OCI-LY7 (cell line): Measurements from ENCODE around the gene POPDC3. TPM values are rescaled to one million over a fixed set of nuclear protein-coding genes. Genes with fewer than 3 reads are reported as not detected.

Experiments
- BruUV-seq: library from RNA; stranded (reverse); fragments of 400-500 nt; replicated peaks from 2 replicates; lab custom pipeline; 2021; lab: Mats Ljungman, UMichigan
- CTCF ChIA-PET: fragments of 300-600 bp; sonication (Branson Sonifier 250); formaldehyde crosslinking; loops from one replicate; lab custom pipeline; 2022; ENCODE audit warnings: antibody characterized with exemption; ENCODE audit not compliant: unreplicated experiment; lab: Charles Lee
- POLR2A ChIA-PET: fragments of 300-600 bp; sonication (Branson Sonifier 250); formaldehyde crosslinking; loops from one replicate; lab custom pipeline; 2022; ENCODE audit warnings: antibody characterized with exemption; lab: Charles Lee
- DNase-seq: peaks from one replicate; pipeline ENCODE4 v3.0.0-alpha.2; 2015; ENCODE audit warnings: low spot score
- H2AFZ ChIP-seq: fragments of 200-600 bp; sonication (generic), shearing (Covaris generic); 2 replicates; pipeline ENCODE4 v1.6.1; 2014; ENCODE audit warnings: mild to moderate bottlenecking, antibody characterized with exemption, low read length, moderate library complexity
- H3K27ac ChIP-seq: fragments of 200-600 bp; sonication (generic); 2 replicates; pipeline ENCODE4 v1.5.1; 2014; ENCODE audit warnings: mixed run types, low read depth, mild to moderate bottlenecking, moderate library complexity, low read length, inconsistent platforms; ENCODE audit not compliant: poor library complexity, severe bottlenecking
- H3K36me3 ChIP-seq: fragments of 200-600 bp; sonication (generic); 2 replicates; pipeline ENCODE4 v1.6.1; 2014; ENCODE audit warnings: mild to moderate bottlenecking, antibody characterized with exemption, low read length, moderate library complexity, mixed read lengths; ENCODE audit not compliant: insufficient read depth
- H3K4me1 ChIP-seq: fragments of 200-600 bp; sonication (generic); 2 replicates; pipeline ENCODE4 v1.5.1; 2014; ENCODE audit warnings: mild to moderate bottlenecking, low read length; ENCODE audit not compliant: insufficient read depth, poor library complexity, severe bottlenecking
- H3K4me2 ChIP-seq: fragments of 200-600 bp; sonication (generic); 2 replicates; pipeline ENCODE4 v1.6.1; 2014; ENCODE audit warnings: mild to moderate bottlenecking, low read length
- H3K4me3 ChIP-seq: fragments of 200-600 bp; sonication (generic); 2 replicates; pipeline ENCODE4 v1.5.1; 2014; ENCODE audit warnings: mild to moderate bottlenecking, low read depth, low read length; ENCODE audit not compliant: poor library complexity, severe bottlenecking
- H3K79me2 ChIP-seq: fragments of 200-600 bp; sonication (generic); 2 replicates; pipeline ENCODE4 v1.6.1; 2016; ENCODE audit warnings: low read depth, mild to moderate bottlenecking, low read length, moderate library complexity, mixed read lengths; ENCODE audit not compliant: insufficient read depth
- H3K9me2 ChIP-seq: fragments of 200-600 bp; sonication (generic); 2 replicates; pipeline ENCODE4 v1.6.1; 2016; ENCODE audit warnings: mild to moderate bottlenecking, low read length, mixed read lengths; ENCODE audit not compliant: insufficient read depth
- H3K9me3 ChIP-seq: fragments of 200-600 bp; sonication (generic); 2 replicates; pipeline ENCODE4 v1.6.1; 2014; ENCODE audit warnings: mild to moderate bottlenecking, mixed run types, low read length, mixed read lengths
- H4K20me1 ChIP-seq: fragments of 200-600 bp; sonication (generic); 2 replicates; pipeline ENCODE4 v1.6.1; 2014; ENCODE audit warnings: mild to moderate bottlenecking, antibody characterized with exemption, low read length, moderate library complexity, mixed read lengths; ENCODE audit not compliant: insufficient read depth
- EZH2phosphoT487 ChIP-seq: fragments of 200-600 bp; sonication (generic); IDR thresholded peaks from 2 replicates; pipeline ENCODE4 v1.6.1; 2018; ENCODE audit warnings: low read depth, borderline replicate concordance, mild to moderate bottlenecking, mixed run types, antibody characterized with exemption, low read length, moderate library complexity, mixed read lengths
- intact Hi-C: fragments of 100-400 bp; cut with micrococcal nuclease; formaldehyde crosslinking; loops from one replicate; pipeline ENCODE4 v1.10.0; 2022; ENCODE audit not compliant: unreplicated experiment
- total RNA-seq, 2 experiments: library from RNA; depleted of rRNA in 1 of 2; stranded (reverse); fragments of >200 nt in 1 of 2; shearing (Covaris generic) in 1 of 2; gene quantifications; 2 replicates each; pipeline ENCODE4 v1.2.3, GENCODE V29; 2014 to 2022
- TF ChIP-seq, protein P1 (sequence below): fragments of 200-600 bp; sonication (generic); conservative IDR thresholded peaks from 2 replicates; pipeline ENCODE4 v1.5.1; 2014; ENCODE audit warnings: mild to moderate bottlenecking, antibody characterized with exemption, low read length, moderate library complexity, mixed read lengths

The POPDC3 gene
- total RNA-seq, 2 experiments from 2014 or later, result not detected

DNA sequence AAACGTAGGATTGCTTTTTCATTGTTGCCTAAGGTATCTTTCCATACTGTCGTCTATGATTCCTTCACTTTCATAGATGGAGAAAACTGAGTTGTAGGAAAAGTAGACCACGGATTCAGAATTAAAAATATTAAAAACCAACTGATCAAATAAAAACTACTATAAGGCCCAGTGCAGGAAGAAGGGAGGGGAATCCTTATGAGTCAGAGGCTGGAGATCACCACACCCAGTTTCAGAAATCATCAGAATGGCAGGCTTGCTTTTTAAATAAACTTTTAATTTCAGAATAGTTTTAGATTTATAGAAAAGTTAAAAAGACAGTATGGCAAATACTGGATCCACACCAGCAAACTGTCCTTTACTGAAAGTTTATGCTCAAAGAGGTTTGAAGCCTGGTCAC is 32.0 kb upstream of the POPDC3 start:
- intact Hi-C loops, result no loop called here
- BruUV-seq, result no TSS peak
- Histone ChIP-seq H3K9me3 (no peaks in the 10 kb centered on the region), H3K9me2 (no peaks in the 10 kb centered on the region), H3K4me2 (no peak overlapping the region), H3K4me3 (no peak overlapping the region), H3K27ac (no peak overlapping the region), H3K4me1 (peaks cover 4% of the 10 kb centered on the region), H3K79me2 (no peaks in the 10 kb centered on the region), H3K36me3 (no peaks in the 10 kb centered on the region), H2AFZ (no peak overlapping the region), H4K20me1 (no peaks in the 10 kb centered on the region)
- CTCF ChIA-PET, result no interaction called here
- DNase-seq, result no peak
- TF ChIP-seq, protein P1, sequence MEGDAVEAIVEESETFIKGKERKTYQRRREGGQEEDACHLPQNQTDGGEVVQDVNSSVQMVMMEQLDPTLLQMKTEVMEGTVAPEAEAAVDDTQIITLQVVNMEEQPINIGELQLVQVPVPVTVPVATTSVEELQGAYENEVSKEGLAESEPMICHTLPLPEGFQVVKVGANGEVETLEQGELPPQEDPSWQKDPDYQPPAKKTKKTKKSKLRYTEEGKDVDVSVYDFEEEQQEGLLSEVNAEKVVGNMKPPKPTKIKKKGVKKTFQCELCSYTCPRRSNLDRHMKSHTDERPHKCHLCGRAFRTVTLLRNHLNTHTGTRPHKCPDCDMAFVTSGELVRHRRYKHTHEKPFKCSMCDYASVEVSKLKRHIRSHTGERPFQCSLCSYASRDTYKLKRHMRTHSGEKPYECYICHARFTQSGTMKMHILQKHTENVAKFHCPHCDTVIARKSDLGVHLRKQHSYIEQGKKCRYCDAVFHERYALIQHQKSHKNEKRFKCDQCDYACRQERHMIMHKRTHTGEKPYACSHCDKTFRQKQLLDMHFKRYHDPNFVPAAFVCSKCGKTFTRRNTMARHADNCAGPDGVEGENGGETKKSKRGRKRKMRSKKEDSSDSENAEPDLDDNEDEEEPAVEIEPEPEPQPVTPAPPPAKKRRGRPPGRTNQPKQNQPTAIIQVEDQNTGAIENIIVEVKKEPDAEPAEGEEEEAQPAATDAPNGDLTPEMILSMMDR, result no peak
- no peak for TF ChIP-seq EZH2phosphoT487
- POLR2A ChIA-PET, result no interaction called here

DNA sequence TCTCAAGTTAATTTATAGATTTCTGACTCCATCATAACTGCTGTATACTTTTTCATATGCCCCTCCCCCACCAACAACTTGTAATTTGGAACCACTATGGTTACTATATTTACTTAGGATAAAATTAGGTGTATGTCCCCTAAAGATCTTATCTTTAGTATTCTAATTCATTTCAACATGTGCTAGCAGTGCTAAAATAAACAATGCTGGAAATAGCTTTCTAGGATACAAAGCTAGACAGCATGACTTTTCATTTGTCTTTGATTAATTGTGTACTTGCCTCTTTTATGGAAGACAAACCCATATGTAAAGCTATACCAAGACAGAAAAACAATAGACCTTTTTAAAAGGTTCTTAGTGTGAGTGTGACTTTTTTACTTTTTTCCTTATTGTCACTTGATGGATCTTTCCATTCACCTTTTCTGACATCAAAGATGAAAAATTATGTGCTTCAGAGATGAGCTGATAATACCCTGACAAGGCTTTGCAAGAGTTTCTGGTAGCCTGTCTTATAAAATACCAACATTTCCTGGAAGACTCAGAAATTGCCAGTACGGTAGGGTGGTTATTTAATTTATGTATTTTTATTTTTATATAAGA is 31.2 kb upstream of the POPDC3 start:
- no peaks in the 10 kb centered on the region for H3K36me3 ChIP-seq
- ChIA-PET CTCF (no interaction called here), POLR2A (interaction anchor here (0.7 to 1.1 kb wide), 3 partner anchors 43 to 1867 kb away, joined by 3 read pairs; no protein-coding TSS in a partner anchor)
- no TSS peak for BruUV-seq
- no peaks in the 10 kb centered on the region for H3K9me2 ChIP-seq
- H3K9me3 ChIP-seq, result no peaks in the 10 kb centered on the region
- intact Hi-C loops, result no loop called here
- DNase-seq, result no peak
- H3K79me2 ChIP-seq, result no peaks in the 10 kb centered on the region
- no peak overlapping the region for H3K4me3 ChIP-seq
- H4K20me1 ChIP-seq, result no peaks in the 10 kb centered on the region
- no peak overlapping the region for H2AFZ ChIP-seq
- no peak overlapping the region for H3K27ac ChIP-seq
- H3K4me2 ChIP-seq, result no peak overlapping the region
- no peak for TF ChIP-seq EZH2phosphoT487
- TF ChIP-seq, protein P1, result no peak
- H3K4me1 ChIP-seq, result peaks cover 4% of the 10 kb centered on the region

DNA sequence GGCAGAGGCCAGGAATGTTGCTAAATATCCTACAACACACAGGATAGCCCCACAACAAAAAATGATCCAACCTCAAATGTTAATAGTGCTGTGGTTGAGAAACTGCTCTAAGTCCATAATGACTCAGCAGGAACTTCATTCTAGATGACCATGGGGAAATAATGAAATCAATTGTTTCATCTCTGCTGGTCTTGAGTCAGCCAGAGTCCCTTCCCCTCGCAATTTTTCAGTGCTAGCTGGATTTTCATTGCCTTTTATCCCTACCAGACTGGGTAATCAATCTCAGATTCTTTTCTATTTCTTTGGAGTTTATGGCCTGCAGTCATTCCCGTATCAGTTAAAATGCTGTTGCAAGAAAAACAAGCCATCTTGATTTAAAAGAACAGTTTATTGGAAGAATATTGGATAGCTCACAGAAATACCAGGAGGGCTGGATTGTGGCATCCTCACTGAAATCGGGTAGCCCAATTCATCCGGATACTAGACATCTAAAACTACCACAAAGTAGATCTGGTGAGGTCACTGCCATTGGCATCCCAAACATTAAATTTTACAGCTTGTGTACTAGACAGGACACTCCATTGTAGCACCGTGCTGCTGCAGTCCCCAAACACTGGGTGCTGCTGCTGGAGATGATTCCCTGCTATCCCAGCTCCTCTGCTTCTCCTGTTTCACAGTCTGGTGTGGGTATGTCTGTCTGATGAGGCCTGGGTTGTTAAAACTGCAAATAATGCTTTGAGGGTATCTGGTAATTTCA is 30.3 kb upstream of the POPDC3 start:
- H2AFZ ChIP-seq, result no peak overlapping the region
- H3K27ac ChIP-seq, result no peak overlapping the region
- DNase-seq, result no peak
- TF ChIP-seq, protein P1, result no peak
- no peak for TF ChIP-seq EZH2phosphoT487
- no peaks in the 10 kb centered on the region for H3K79me2 ChIP-seq
- ChIA-PET CTCF (no interaction called here), POLR2A (interaction anchor here (0.7 to 1.1 kb wide), 2 partner anchors 44 to 132 kb away, joined by 3 read pairs; no protein-coding TSS in a partner anchor)
- no peak overlapping the region for H3K4me3 ChIP-seq
- no peak overlapping the region for H3K4me2 ChIP-seq
- no peaks in the 10 kb centered on the region for H3K9me3 ChIP-seq
- H3K4me1 ChIP-seq, result peaks cover 4% of the 10 kb centered on the region
- intact Hi-C loops, result no loop called here
- H3K36me3 ChIP-seq, result no peaks in the 10 kb centered on the region
- no TSS peak for BruUV-seq
- no peaks in the 10 kb centered on the region for H4K20me1 ChIP-seq
- H3K9me2 ChIP-seq, result no peaks in the 10 kb centered on the region
